ENCODE data around the gene SLC6A6.

The SLC6A6 gene

GRCh38 chr3:14444380-14444779 lies 42.0 kb downstream of the SLC6A6 start:
- no peak overlapping the region for H3K4me3 ChIP-seq (ENCODE audit: low read length)
- no peak overlapping the region for H2AFZ ChIP-seq (ENCODE audit: low read length)
- H3K27ac ChIP-seq (ENCODE audit: low read length), result no peak overlapping the region
- no peaks in the 10 kb centered on the region for H3K4me1 ChIP-seq (ENCODE audit: low read length)
- no peak overlapping the region for H3K4me2 ChIP-seq (ENCODE audit: low read depth, low read length)
- H3F3A ChIP-seq (ENCODE audit: insufficient read depth, low read length), result no peaks in the 10 kb centered on the region
- peaks cover 4% of the 10 kb centered on the region; the same call in 1 of the 2 replicates for H3K79me2 ChIP-seq (ENCODE audit: low read length)
- no peak overlapping the region for H3K9ac ChIP-seq (ENCODE audit: low read length)
- no peak for DNase-seq
- no peaks in the 10 kb centered on the region for H4K20me1 ChIP-seq (ENCODE audit: insufficient read depth, low read length)
- no peaks in the 10 kb centered on the region for H3K36me3 ChIP-seq (replicated peaks; ENCODE audit: insufficient read depth, low read length)
- no peaks in the 10 kb centered on the region for H3K9me3 ChIP-seq (replicated peaks; ENCODE audit: insufficient read depth, low read length)
- H3K27me3 ChIP-seq (replicated peaks; ENCODE audit: insufficient read depth, low read length), result no peaks in the 10 kb centered on the region
- TF ChIP-seq EZH2phosphoT487 (IDR thresholded peaks at IDR 0.05; ENCODE audit: low read length) (no peak), EZH2 (optimal IDR thresholded peaks at IDR 0.05; ENCODE audit: low read depth, low read length) (no peak), CTCF (IDR thresholded peaks at IDR 0.05; ENCODE audit: low read length) (no peak)
- no peaks in the 10 kb centered on the region for H3K9me2 ChIP-seq (replicated peaks; ENCODE audit: insufficient read depth, low read length)

- Histone ChIP-seq H3K79me2 (ENCODE audit: low read length) (peaks cover 4% of the 10 kb centered on the region; the same call in 1 of the 2 replicates), H3K9me3 (replicated peaks; ENCODE audit: insufficient read depth, low read length) (no peaks in the 10 kb centered on the region), H3K4me1 (ENCODE audit: low read length) (no peaks in the 10 kb centered on the region), H3K9me2 (replicated peaks; ENCODE audit: insufficient read depth, low read length) (no peaks in the 10 kb centered on the region), H3K36me3 (replicated peaks; ENCODE audit: insufficient read depth, low read length) (no peaks in the 10 kb centered on the region), H2AFZ (ENCODE audit: low read length) (no peak overlapping the region), H3F3A (ENCODE audit: insufficient read depth, low read length) (no peaks in the 10 kb centered on the region), H3K27me3 (replicated peaks; ENCODE audit: insufficient read depth, low read length) (no peaks in the 10 kb centered on the region), H4K20me1 (ENCODE audit: insufficient read depth, low read length) (no peaks in the 10 kb centered on the region), H3K4me3 (ENCODE audit: low read length) (no peak overlapping the region), H3K9ac (ENCODE audit: low read length) (no peak overlapping the region), H3K27ac (ENCODE audit: low read length) (no peak overlapping the region), H3K4me2 (ENCODE audit: low read depth, low read length) (no peak overlapping the region)
- DNase-seq, result no peak
- TF ChIP-seq CTCF (IDR thresholded peaks at IDR 0.05; ENCODE audit: low read length) (no peak), EZH2 (optimal IDR thresholded peaks at IDR 0.05; ENCODE audit: low read depth, low read length) (no peak), EZH2phosphoT487 (IDR thresholded peaks at IDR 0.05; ENCODE audit: low read length) (no peak)
These were observed 43.4 kb downstream of the SLC6A6 start for GRCh38 chr3:14445773-14446172.

GRCh38 chr3:14446988-14447570 lies 44.7 kb downstream of the SLC6A6 start:
- Histone ChIP-seq H3F3A (ENCODE audit: insufficient read depth, low read length) (no peaks in the 10 kb centered on the region), H3K9ac (ENCODE audit: low read length) (no peak overlapping the region), H3K9me2 (replicated peaks; ENCODE audit: insufficient read depth, low read length) (no peaks in the 10 kb centered on the region), H3K4me2 (ENCODE audit: low read depth, low read length) (no peak overlapping the region), H3K27me3 (replicated peaks; ENCODE audit: insufficient read depth, low read length) (no peaks in the 10 kb centered on the region), H3K36me3 (replicated peaks; ENCODE audit: insufficient read depth, low read length) (no peaks in the 10 kb centered on the region), H3K4me1 (ENCODE audit: low read length) (no peaks in the 10 kb centered on the region), H3K79me2 (ENCODE audit: low read length) (no peaks in the 10 kb centered on the region), H3K27ac (ENCODE audit: low read length) (no peak overlapping the region), H3K9me3 (replicated peaks; ENCODE audit: insufficient read depth, low read length) (no peaks in the 10 kb centered on the region), H4K20me1 (ENCODE audit: insufficient read depth, low read length) (no peaks in the 10 kb centered on the region), H2AFZ (ENCODE audit: low read length) (no peak overlapping the region), H3K4me3 (ENCODE audit: low read length) (no peak overlapping the region)
- no peak for DNase-seq
- TF ChIP-seq EZH2phosphoT487 (IDR thresholded peaks at IDR 0.05; ENCODE audit: low read length) (no peak), EZH2 (optimal IDR thresholded peaks at IDR 0.05; ENCODE audit: low read depth, low read length) (no peak), CTCF (IDR thresholded peaks at IDR 0.05; ENCODE audit: low read length) (no peak)
